Endodermal cell (in vitro differentiated cells): Measurements from ENCODE around the gene LENEP. TPM values are rescaled to one million over a fixed set of nuclear protein-coding genes. Genes with fewer than 3 reads are reported as not detected.

ENCODE experiments used
- DNase-seq: peaks from one replicate; pipeline ENCODE4 v3.0.0-alpha.2; 2017
- H3K27ac ChIP-seq: 2 replicates; pipeline ENCODE4 v1.5.1; 2013; ENCODE audit warnings: mild to moderate bottlenecking, low read depth, low read length, moderate library complexity
- H3K27me3 ChIP-seq: 2 replicates; pipeline ENCODE4 v1.6.1; 2013; ENCODE audit warnings: mild to moderate bottlenecking, low read length, moderate library complexity; ENCODE audit not compliant: insufficient read depth, control insufficient read depth, poor library complexity, severe bottlenecking
- H3K36me3 ChIP-seq: 2 replicates; pipeline ENCODE4 v1.7.0; 2013; ENCODE audit warnings: mild to moderate bottlenecking, low read length, moderate library complexity; ENCODE audit not compliant: control insufficient read depth, insufficient read depth
- H3K4me1 ChIP-seq: one replicate; pipeline ENCODE4 v1.7.0; 2013; ENCODE audit warnings: low read length; ENCODE audit not compliant: control insufficient read depth, insufficient read depth
- H3K4me3 ChIP-seq: 2 replicates; pipeline ENCODE4 v1.5.1; 2013; ENCODE audit warnings: mild to moderate bottlenecking, low read length, moderate library complexity
- H3K9ac ChIP-seq: 2 replicates; pipeline ENCODE4 v1.6.1; 2013; ENCODE audit warnings: mild to moderate bottlenecking, low read length, moderate library complexity; ENCODE audit not compliant: poor library complexity, severe bottlenecking; ENCODE audit errors: extremely low read depth
- H3K9me3 ChIP-seq: 2 replicates; pipeline ENCODE4 v1.6.1; 2013; ENCODE audit warnings: mild to moderate bottlenecking, low read length, moderate library complexity; ENCODE audit not compliant: control insufficient read depth
- H3K27ac Mint-ChIP-seq: 2 replicates; pipeline ENCODE4 v1.8.0; 2020; ENCODE audit warnings: mixed read lengths
- H3K27me3 Mint-ChIP-seq: 2 replicates; pipeline ENCODE4 v1.8.0; 2021; ENCODE audit warnings: mild to moderate bottlenecking, mixed read lengths; ENCODE audit not compliant: insufficient read depth
- H3K36me3 Mint-ChIP-seq: 2 replicates; pipeline ENCODE4 v1.8.0; 2020; ENCODE audit warnings: low read depth, mixed read lengths
- H3K4me1 Mint-ChIP-seq: 2 replicates; pipeline ENCODE4 v1.8.0; 2020; ENCODE audit warnings: mixed read lengths
- H3K4me3 Mint-ChIP-seq: 2 replicates; pipeline ENCODE4 v1.8.0; 2020; ENCODE audit warnings: mild to moderate bottlenecking, moderate library complexity, mixed read lengths
- H3K9me3 Mint-ChIP-seq: 2 replicates; pipeline ENCODE4 v1.8.0; 2020; ENCODE audit warnings: mild to moderate bottlenecking, mixed read lengths
- WGBS, 2 experiments: methylation state at CpG; one replicate each; pipeline versions ENCODE4 v1.1.5 to v1.1.7; 2013; ENCODE audit warnings: missing lambda C conversion rate in 2 of 2, mixed read lengths in 1 of 2; ENCODE audit not compliant: insufficient coverage in 1 of 2, insufficient read length in 1 of 2; 5-methylcytosine and 5-hydroxymethylcytosine counted together
- total RNA-seq, 2 donors: library from RNA; stranded (reverse); fragmentation: NEBNext Ultra II Directional in 1 of 2; extraction: Animal tissue kit (Norgen Biotek cat#: 25700) in 1 of 2; gene quantifications; 2 replicates in 1 of 2; 3 replicates in 1 of 2; pipeline ENCODE4 v1.2.1, GENCODE V29; 2021
- TF ChIP-seq, protein P1 (sequence below): fragments of 200-600 bp; sonication (generic); conservative IDR thresholded peaks from 2 replicates; pipeline ENCODE4 v1.5.0; 2021; ENCODE audit warnings: antibody characterized with exemption, mild to moderate bottlenecking

LENEP gene
- total RNA-seq, 2 donors from 2014 or later = 2.0 TPM; not detected in 1

DNA sequence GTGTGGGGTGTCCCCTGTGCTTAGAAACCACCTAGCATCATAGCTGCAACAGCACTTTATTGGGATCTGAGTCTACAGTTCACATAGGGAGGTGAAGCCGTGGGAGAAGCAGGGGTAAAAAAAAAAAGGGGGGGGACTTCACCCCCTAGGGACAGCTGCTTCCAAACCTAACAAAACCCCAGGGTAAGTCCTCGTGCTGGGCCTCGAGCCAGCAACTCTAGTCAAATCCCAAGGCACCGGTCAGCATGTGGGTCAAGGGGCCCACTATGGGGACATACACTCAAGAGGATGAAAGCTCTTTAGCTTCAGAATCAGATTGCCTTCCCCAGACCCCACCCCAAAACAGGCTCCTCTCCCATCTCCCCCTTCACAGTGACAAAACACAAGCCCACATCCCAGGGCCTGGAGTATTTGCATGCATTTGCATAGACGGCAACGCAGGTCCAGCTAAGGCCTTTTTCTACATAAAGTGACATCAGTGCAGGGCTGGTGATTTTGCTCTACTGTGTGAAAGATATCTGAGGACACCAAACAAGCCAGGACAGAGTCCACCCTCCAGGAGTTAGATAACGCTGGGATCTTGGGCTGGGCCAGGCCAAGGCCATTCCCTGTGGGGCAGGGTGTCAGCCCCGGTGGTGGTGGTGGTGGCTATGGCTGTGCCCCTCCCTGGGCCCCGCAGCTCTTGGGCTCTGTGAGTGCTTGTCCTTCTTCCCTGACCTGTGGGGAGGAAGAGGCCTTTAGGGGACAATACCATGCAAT lies 48.8 kb upstream of the LENEP start:
- Mint-ChIP-seq H3K27ac (no peak overlapping the region), H3K36me3 (peaks cover 16% of the 10 kb centered on the region), H3K9me3 (no peaks in the 10 kb centered on the region), H3K4me3 (no peak overlapping the region), H3K27me3 (no peaks in the 10 kb centered on the region), H3K4me1 (peaks cover 20% of the 10 kb centered on the region)
- DNase-seq = no peak
- Histone ChIP-seq H3K9ac (no peak overlapping the region), H3K27me3 (no peaks in the 10 kb centered on the region), H3K27ac (peak overlapping the region; percentile 29), H3K9me3 (no peaks in the 10 kb centered on the region), H3K4me1 (no peaks in the 10 kb centered on the region), H3K36me3 (peaks cover 9% of the 10 kb centered on the region), H3K4me3 (no peak overlapping the region)
- TF ChIP-seq, protein P1, sequence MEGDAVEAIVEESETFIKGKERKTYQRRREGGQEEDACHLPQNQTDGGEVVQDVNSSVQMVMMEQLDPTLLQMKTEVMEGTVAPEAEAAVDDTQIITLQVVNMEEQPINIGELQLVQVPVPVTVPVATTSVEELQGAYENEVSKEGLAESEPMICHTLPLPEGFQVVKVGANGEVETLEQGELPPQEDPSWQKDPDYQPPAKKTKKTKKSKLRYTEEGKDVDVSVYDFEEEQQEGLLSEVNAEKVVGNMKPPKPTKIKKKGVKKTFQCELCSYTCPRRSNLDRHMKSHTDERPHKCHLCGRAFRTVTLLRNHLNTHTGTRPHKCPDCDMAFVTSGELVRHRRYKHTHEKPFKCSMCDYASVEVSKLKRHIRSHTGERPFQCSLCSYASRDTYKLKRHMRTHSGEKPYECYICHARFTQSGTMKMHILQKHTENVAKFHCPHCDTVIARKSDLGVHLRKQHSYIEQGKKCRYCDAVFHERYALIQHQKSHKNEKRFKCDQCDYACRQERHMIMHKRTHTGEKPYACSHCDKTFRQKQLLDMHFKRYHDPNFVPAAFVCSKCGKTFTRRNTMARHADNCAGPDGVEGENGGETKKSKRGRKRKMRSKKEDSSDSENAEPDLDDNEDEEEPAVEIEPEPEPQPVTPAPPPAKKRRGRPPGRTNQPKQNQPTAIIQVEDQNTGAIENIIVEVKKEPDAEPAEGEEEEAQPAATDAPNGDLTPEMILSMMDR = no peak
- WGBS, 2 experiments = 85 to 95% methylated on average over 3 to 9 of the region's 9 CpGs

- 89 to 91% methylated on average over 11 to 15 of the region's 15 CpGs for WGBS, 2 experiments
- Histone ChIP-seq H3K27ac (no peak overlapping the region), H3K36me3 (peaks cover 9% of the 10 kb centered on the region)
These were observed 48.0 kb upstream of the LENEP start for GRCh38 chr1:154945160-154945961.

More at GRCh38 chr1:154945160-154945961, 48.0 kb upstream of the LENEP start:
- TF ChIP-seq, protein P1 = no peak
- H3K27me3 ChIP-seq = no peaks in the 10 kb centered on the region
- no peak overlapping the region for H3K4me3 ChIP-seq
- H3K4me3 Mint-ChIP-seq = no peak overlapping the region
- DNase-seq = no peak
- peaks cover 16% of the 10 kb centered on the region for H3K4me1 Mint-ChIP-seq
- no peak overlapping the region for H3K9ac ChIP-seq
- H3K36me3 Mint-ChIP-seq = peaks cover 17% of the 10 kb centered on the region
- no peaks in the 10 kb centered on the region for H3K4me1 ChIP-seq
- no peaks in the 10 kb centered on the region for H3K9me3 Mint-ChIP-seq
- no peaks in the 10 kb centered on the region for H3K9me3 ChIP-seq
- H3K27me3 Mint-ChIP-seq = no peaks in the 10 kb centered on the region
- no peak overlapping the region for H3K27ac Mint-ChIP-seq
